NCI-H510A (cell line): Measurements from ENCODE around the gene C1orf50.
A peak's percentile ranks its signal among the peaks of the same experiment; 100 is the strongest.
"Not testable (repeated sequence)": the region's sequence is repeated elsewhere in the genome, so short reads cannot be mapped to it uniquely, and the experiment has no call there.

Source experiments
- DNase-seq: peaks from one replicate; lab custom pipeline; 2025; lab: John Stamatoyannopoulos, UW

Gene C1orf50

DNA sequence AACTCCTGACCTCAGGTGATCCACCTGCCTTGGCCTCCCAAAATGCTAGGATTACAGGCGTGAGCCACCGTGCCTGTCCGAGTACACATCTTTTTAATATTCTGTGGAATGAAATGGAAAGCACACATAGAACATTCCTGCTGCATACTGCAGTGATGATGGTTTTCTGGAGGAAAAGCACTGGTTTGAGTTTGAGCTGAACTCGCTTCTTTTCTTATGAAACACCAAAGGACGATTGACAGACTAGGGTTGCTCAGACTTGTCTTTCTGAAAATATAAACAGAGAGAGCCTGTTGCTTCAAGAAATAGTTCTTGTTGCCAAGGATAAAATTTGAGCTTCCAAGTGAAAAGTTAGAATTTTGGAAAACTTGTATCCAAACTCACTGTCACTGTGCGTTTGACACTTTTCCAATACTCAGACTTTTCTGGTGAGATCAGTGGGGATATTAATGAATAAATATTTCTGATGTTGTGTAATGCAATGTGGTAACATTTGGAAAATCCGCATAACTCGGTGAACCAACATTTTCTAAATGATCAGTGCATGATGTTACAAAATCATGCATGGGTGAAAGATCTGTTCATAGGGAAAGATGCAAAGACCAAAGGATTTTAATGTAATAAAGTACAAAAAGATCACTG, 34.9 kb downstream of the C1orf50 start:
- DNase-seq = no peak

DNA sequence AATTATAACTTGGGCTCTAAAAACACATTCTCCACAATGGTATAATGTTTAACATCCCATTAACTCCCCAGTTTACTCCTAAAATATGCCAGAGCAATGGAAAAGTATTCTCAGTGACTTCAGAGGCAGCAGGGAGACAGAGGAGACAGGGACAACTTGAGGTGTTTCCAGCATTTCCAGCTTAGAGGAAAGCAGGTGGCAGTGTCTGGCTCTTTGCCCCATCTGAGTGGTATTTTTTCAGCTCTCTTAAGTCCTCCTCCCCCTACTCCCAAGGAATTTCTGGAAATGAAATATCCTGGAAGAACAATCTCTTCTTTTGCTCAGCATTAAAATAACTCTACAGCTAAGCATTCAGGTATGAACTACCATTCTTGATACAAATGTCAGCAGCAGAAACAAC, 39.1 kb downstream of the C1orf50 start:
- no peak for DNase-seq

DNA sequence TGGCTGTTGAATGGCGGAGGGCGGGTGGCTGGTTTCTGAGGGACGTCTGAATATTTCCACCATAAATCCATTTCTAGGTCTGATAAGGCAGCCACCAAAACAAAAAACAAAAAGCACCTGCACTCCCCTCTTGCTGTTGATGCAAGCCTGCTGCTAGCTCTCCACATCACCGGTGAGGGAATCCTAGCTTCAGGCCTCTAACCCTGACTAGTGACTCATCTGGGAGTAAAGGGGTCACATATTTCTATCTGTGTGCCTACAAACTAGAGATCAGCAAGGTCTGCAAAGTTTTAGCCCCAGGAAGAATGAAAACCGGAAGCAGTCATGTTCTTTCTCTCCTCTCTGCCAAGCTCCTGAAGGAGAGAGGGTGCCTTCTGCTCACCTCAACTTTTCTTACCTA, 39.5 kb downstream of the C1orf50 start:
- DNase-seq = no peak

GRCh38 chr1:42807056-42807668, 40.1 kb downstream of the C1orf50 start:
- DNase-seq = no peak

DNA sequence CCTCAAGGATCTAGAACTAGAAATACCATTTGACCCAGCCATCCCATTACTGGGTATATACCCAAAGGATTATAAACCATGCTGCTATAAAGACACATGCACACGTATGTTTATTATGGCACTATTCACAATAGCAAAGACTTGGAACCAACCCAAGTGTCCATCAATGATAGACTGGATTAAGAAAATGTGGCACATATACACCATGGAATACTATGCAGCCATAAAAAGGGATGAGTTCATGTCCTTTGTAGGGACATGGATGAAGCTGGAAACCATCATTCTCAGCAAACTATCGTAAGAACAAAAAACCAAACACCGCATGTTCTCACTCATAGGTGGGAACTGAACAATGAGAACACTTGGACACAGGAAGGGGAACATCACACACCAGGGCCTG, 47.8 kb downstream of the C1orf50 start:
- not testable (repeated sequence) for DNase-seq

DNA sequence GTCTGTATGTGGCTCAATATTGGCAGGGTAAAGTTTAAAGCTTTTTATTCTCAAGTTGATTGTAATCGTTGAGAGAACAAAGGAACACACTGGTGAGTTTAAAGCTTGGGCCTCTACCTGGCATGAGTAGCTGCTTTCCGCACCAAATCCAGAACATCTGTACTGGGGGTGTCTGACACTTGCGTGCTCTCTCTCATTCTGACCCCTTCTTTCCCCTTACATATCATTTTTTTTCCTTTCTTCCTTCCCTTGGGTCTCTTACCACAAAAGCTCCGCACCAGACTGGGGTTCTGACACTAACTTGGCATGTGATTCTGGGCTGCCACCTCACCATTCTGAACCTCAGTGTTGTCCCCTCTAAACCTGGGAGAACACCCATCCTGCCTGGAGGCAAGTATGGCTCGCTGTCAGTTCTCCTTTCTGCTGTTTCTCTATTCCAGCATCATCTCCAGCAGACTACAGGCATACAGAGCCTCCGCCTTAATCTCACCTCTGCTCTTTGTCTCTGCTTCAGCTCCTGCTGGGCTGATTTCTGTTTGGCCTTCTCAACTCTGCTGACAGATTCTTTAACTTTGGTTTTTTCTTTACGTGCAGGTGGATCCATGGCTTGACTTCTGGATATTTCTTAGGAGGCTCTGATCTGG, 49.0 kb downstream of the C1orf50 start:
- DNase-seq = peak; percentile 10

GRCh38 chr1:42816585-42817439, 49.8 kb downstream of the C1orf50 start, which contains the start of the genes ERMAP and SVBP:
Gene ERMAP, plus strand, starts transcription at chr1:42817122. Its CDS starts 13,327 bp downstream, at chr1:42830449.
Gene SVBP, minus strand, starts transcription at chr1:42817397. Its CDS starts 853 bp downstream, at chr1:42816544.
- peak; percentile 81 for DNase-seq

GRCh38 chr1:42817440-42817767, 50.4 kb downstream of the C1orf50 start:
- no peak for DNase-seq

GRCh38 chr1:42817976-42818375, 50.9 kb downstream of the C1orf50 start:
- DNase-seq = no peak

DNA sequence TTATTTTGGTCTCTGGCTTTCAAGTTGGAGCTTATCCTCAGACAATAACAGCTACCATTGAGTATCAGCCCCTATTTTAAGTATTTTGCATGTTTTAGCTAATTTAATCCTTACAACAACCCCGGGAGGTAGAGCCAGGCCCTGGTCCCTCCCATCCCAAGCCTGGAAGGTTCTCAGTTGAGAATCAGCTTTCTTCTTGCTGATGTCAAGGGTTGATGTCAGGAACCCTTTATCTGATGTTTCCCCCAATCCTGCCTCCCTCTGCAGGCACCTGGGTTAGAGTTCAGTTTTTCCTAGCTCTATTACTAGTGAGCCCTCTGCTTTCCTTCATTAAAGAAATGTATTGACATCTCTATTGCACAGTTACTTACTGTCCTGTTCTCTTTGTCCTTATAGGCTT, 53.8 kb downstream of the C1orf50 start:
- DNase-seq = no peak

GRCh38 chr1:42821690-42822089, 54.6 kb downstream of the C1orf50 start:
- no peak for DNase-seq

DNA sequence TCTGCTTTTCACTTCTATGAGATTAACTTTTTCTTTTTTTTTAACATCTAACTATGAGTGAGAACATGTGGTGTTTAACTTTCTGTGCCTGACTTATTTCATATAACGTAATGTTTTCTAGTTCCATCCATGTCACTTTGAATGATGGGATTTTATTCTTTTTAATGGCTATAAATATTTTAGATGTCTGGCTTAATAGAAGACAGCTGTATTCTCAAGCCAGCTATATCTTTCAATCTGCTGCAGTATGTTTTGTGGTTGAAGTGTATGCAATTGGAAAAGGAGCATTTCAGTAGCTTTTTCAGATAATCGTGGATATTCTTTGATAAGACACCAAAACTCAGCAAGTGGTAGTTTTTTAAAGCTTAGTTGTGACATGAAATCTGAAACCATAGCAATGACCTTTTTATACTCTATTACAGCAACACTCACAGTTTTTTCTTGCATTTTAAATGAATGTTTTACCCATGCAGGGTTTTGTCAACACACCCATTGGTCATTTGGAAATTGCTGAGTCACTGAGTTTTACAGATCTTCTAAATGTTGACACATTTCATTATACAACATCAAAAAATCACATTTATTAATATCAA, 55.8 kb downstream of the C1orf50 start:
- DNase-seq = no peak

DNA sequence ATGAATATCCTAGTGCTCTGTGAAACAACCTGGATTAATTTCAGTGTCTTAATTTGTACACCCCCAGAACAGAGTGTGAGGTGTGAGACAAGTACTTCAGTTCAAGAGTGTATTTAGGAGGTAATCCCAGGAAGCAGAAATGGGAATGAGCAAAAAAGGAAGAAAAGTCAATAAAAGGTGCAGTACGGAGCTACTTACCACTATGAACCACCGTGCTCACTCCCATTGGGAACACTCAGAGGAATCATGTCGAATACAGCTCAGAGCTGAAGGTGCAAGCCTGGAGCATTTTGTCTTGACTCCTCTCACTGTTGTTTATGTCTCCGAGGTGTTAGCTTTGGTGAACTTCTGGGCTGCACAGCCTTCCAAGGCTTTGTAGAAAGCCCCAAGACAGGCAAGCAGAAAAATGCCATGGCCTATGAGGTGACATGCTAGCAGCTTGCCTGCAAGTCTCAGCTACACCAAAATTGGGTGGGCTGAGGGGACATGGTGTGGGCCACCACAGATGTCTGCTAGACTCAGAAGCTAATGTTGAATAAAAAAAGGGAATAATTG, 57.5 kb downstream of the C1orf50 start:
- no peak for DNase-seq

- DNase-seq = no peak
Observed at GRCh38 chr1:42825036-42825851, 58.2 kb downstream of the C1orf50 start.
